Activated T-cell treated with anti-CD3 and anti-CD28 coated beads, Interleukin-2, amount 50 U/mL, for 72 hours (primary cell): ENCODE results near the gene USP15. TPM values are rescaled to one million over a fixed set of nuclear protein-coding genes. Genes with fewer than 3 reads are reported as not detected.
"Not testable (repeated sequence)": the region's sequence is repeated elsewhere in the genome, so short reads cannot be mapped to it uniquely, and the experiment has no call there.

Source experiments
- ATAC-seq, 2 donors: fragments of 150-1000 bp; cut with Tn5 transposase; replicated peaks in 1 of 2; 2 replicates each; pipeline ENCODE4 v1.10.0; 2021; ENCODE audit warnings: moderate library complexity in 2 of 2, mild to moderate bottlenecking in 1 of 2
- DNase-seq, 2 donors: peaks; one replicate each; pipeline ENCODE4 v3.0.0; 2021 to 2022; ENCODE audit warnings: mixed read lengths in 1 of 2
- H3K27ac Mint-ChIP-seq: one replicate; pipeline ENCODE4 v1.8.0; 2022; ENCODE audit warnings: mild to moderate bottlenecking, moderate library complexity, mixed read lengths
- H3K27me3 Mint-ChIP-seq: one replicate; pipeline ENCODE4 v1.8.0; 2022; ENCODE audit warnings: low read depth, mixed read lengths
- H3K36me3 Mint-ChIP-seq, 2 donors: one replicate each; pipeline ENCODE4 v1.8.0; 2022; ENCODE audit warnings: mixed read lengths in 2 of 2, mild to moderate bottlenecking in 1 of 2; ENCODE audit not compliant: insufficient read depth in 2 of 2
- H3K4me1 Mint-ChIP-seq: one replicate; pipeline ENCODE4 v1.8.0; 2022; ENCODE audit warnings: low read depth, mixed read lengths
- H3K4me3 Mint-ChIP-seq, 2 donors: one replicate each; pipeline ENCODE4 v1.8.0; 2022; ENCODE audit warnings: mild to moderate bottlenecking in 2 of 2, mixed read lengths in 2 of 2, moderate library complexity in 2 of 2
- H3K9me3 Mint-ChIP-seq, 2 donors: one replicate each; pipeline ENCODE4 v1.8.0; 2022; ENCODE audit warnings: mixed read lengths in 2 of 2
- total RNA-seq, 2 donors: library from RNA; stranded (reverse); gene quantifications; one replicate each; pipeline ENCODE4 v1.2.3, GENCODE V29; 2022

The USP15 gene
- total RNA-seq, 2 donors from 2014 or later, result 94.0 to 97.7 TPM

- Mint-ChIP-seq H3K27me3 (peaks cover 42% of the 10 kb centered on the region), H3K27ac (no peak overlapping the region), H3K4me1 (peaks cover 24% of the 10 kb centered on the region), H3K9me3 (peaks cover 0 to 1% of the 10 kb centered on the region in 2 donors), H3K36me3 (no peaks in the 10 kb centered on the region), H3K4me3 (peak overlapping the region; percentile 81 to 86)
- DNase-seq, result peak; percentile 3 to 10
- peak in 1 of 2 donors; percentile 30 for ATAC-seq
Measured at GRCh38 chr12:62434494-62435302, 174.5 kb downstream of the USP15 start.

GRCh38 chr12:62435303-62436163 lies 175.3 kb downstream of the USP15 start:
- Mint-ChIP-seq H3K27me3 (peaks cover 34% of the 10 kb centered on the region), H3K27ac (no peak overlapping the region), H3K36me3 (no peaks in the 10 kb centered on the region), H3K4me1 (peaks cover 24% of the 10 kb centered on the region), H3K4me3 (peak overlapping the region; percentile 81 to 86), H3K9me3 (no peaks in the 10 kb centered on the region)
- DNase-seq (peak; percentile 37 to 48), ATAC-seq (peak; percentile 86 to 87)

GRCh38 chr12:62436164-62436503 lies 175.9 kb downstream of the USP15 start:
- peaks cover 29% of the 10 kb centered on the region for H3K27me3 Mint-ChIP-seq
- peaks cover 24% of the 10 kb centered on the region for H3K4me1 Mint-ChIP-seq
- peaks cover 2 to 4% of the 10 kb centered on the region in 2 donors for H3K9me3 Mint-ChIP-seq
- DNase-seq (no peak), ATAC-seq (peak in 1 of 2 donors; percentile 5)
- peak overlapping the region; percentile 81 to 86 for H3K4me3 Mint-ChIP-seq
- no peak overlapping the region for H3K27ac Mint-ChIP-seq
- peaks cover 1 to 2% of the 10 kb centered on the region in 2 donors for H3K36me3 Mint-ChIP-seq

DNA sequence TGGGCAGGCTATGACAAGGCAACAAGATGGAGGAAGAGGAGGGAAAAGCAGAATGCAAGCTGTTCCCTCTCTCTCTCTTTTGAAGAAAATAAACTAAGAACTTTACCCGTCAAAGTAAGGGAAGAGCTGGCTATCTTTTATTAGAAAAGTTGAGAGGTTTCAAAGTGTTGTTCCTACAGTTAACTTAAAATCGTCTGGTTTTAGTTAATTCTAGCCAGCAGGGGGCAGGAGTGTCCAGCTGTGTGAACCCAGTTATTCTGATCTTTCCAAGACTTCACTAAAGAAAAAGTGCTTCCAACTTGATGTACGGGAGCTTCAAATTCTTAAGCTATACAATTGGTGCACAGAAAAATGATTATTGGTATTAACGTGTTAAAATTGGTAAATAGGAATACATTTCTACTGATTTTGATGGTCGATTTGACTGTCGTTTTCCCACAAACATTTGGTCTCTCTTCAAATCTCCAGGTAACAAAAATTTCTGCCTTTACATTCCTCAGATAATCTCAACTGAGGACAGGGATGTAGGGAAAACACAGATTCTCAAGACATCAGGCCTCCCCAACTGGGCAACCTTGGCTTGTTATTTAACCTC lies 178.0 kb downstream of the USP15 start:
- Mint-ChIP-seq H3K36me3 (peaks cover 13 to 16% of the 10 kb centered on the region in 2 donors), H3K27ac (no peak overlapping the region), H3K27me3 (peaks cover 29% of the 10 kb centered on the region), H3K4me3 (no peak overlapping the region), H3K9me3 (peaks cover 10 to 11% of the 10 kb centered on the region in 2 donors), H3K4me1 (peaks cover 24% of the 10 kb centered on the region)
- peak; percentile 45 to 61 for DNase-seq
- ATAC-seq, result no peak

GRCh38 chr12:62446754-62447452 lies 186.7 kb downstream of the USP15 start:
- H3K4me3 Mint-ChIP-seq, result no peak overlapping the region

DNA sequence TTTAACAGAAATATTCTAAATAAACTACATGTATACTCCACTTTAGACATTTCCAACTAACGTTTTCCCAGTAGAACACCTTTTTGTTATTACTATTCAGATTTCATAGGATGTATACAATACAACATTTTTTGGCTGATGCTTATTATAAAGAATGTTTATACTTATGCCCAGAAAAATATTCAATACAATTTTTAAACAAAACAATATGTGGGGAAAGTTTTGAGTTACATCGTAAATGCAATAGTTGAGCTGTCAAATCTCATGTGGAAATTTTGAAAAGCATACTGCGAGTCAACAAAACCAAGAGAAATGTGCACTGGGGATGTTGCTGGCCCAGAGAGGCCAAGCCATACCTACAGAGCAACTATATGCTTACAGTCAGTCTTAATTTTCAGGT lies 188.2 kb downstream of the USP15 start:
- H3K9me3 Mint-ChIP-seq, result peaks cover 3 to 9% of the 10 kb centered on the region in 2 donors
- peaks cover 6 to 8% of the 10 kb centered on the region in 2 donors for H3K36me3 Mint-ChIP-seq
- H3K27ac Mint-ChIP-seq, result no peak overlapping the region
- no peak for DNase-seq
- no peaks in the 10 kb centered on the region for H3K27me3 Mint-ChIP-seq
- H3K4me3 Mint-ChIP-seq, result no peak overlapping the region
- no peak for ATAC-seq
- H3K4me1 Mint-ChIP-seq, result no peaks in the 10 kb centered on the region

More at GRCh38 chr12:62446754-62447452, 186.7 kb downstream of the USP15 start:
- H3K36me3 Mint-ChIP-seq, result peaks cover 15% of the 10 kb centered on the region in 2 donors
- H3K9me3 Mint-ChIP-seq, result peaks cover 7 to 15% of the 10 kb centered on the region in 2 donors
- H3K27ac Mint-ChIP-seq, result no peak overlapping the region
- no peaks in the 10 kb centered on the region for H3K4me1 Mint-ChIP-seq
- no peaks in the 10 kb centered on the region for H3K27me3 Mint-ChIP-seq
- ATAC-seq, result no peak
- no peak for DNase-seq

DNA sequence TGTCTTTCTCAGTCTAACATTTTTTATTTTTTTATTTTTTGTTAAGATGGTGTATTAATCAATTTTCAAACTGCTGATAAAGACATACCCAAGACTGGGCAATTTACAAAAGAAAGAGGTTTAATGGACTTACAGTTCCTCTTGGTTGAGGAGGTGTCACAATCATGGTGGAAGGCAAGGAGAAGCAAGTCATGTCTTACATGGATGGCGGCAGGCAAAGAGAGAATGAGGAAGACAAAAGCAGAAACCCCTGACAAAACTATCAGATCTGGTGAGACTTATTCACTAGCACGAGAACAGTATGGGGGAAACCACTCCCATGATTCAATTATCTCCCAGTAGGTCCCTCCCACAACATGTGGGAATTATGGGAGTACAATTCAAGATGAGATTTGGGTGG lies 195.2 kb downstream of the USP15 start:
- not testable (repeated sequence) for H3K36me3 Mint-ChIP-seq, DNase-seq, H3K27me3 Mint-ChIP-seq, H3K9me3 Mint-ChIP-seq, H3K4me3 Mint-ChIP-seq, H3K27ac Mint-ChIP-seq, H3K4me1 Mint-ChIP-seq, ATAC-seq

DNA sequence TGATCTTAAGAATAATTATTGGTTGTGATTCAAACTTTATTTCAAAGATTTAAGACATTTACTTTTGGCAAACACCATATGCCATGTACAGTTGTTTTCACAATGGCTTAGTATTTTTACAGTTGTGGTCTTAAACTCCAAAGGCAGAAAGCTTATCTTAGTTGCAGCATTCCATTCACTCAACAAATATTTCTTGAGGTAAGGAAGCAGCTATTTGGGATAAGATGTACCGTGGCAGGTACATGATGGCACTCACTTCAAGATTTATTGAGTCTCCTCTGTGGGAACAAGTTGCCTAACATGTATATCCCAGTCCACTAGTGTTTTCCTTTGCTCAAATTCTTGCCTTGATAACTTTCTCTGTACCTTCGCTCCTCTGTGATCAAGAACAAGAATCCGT lies 198.4 kb downstream of the USP15 start:
- ATAC-seq (no peak), DNase-seq (no peak)
- Mint-ChIP-seq H3K36me3 (peaks cover 4 to 5% of the 10 kb centered on the region in 2 donors), H3K4me1 (no peaks in the 10 kb centered on the region), H3K9me3 (peaks cover 6 to 8% of the 10 kb centered on the region in 2 donors), H3K4me3 (no peak overlapping the region), H3K27ac (no peak overlapping the region), H3K27me3 (no peaks in the 10 kb centered on the region)

- peaks cover 5 to 7% of the 10 kb centered on the region in 2 donors for H3K36me3 Mint-ChIP-seq
- ATAC-seq, result no peak
Measured at GRCh38 chr12:62459976-62460375, 199.8 kb downstream of the USP15 start.

GRCh38 chr12:62461171-62461837 lies 201.1 kb downstream of the USP15 start:
- H3K27me3 Mint-ChIP-seq, result not testable (repeated sequence)

More at GRCh38 chr12:62459976-62460375, 199.8 kb downstream of the USP15 start:
- no peaks in the 10 kb centered on the region for H3K4me1 Mint-ChIP-seq
- no peak overlapping the region for H3K4me3 Mint-ChIP-seq
- peaks cover 8 to 10% of the 10 kb centered on the region in 2 donors for H3K9me3 Mint-ChIP-seq
- H3K27me3 Mint-ChIP-seq, result no peaks in the 10 kb centered on the region
- DNase-seq, result no peak
- no peak overlapping the region for H3K27ac Mint-ChIP-seq

GRCh38 chr12:62463252-62463651 lies 203.0 kb downstream of the USP15 start:
- not testable (repeated sequence) for DNase-seq, H3K36me3 Mint-ChIP-seq, H3K27me3 Mint-ChIP-seq, H3K4me3 Mint-ChIP-seq, H3K9me3 Mint-ChIP-seq, ATAC-seq, H3K27ac Mint-ChIP-seq
- H3K4me1 Mint-ChIP-seq, result peaks cover 13% of the 10 kb centered on the region

More at GRCh38 chr12:62461171-62461837, 201.1 kb downstream of the USP15 start:
- ATAC-seq, H3K9me3 Mint-ChIP-seq, H3K4me1 Mint-ChIP-seq, H3K4me3 Mint-ChIP-seq, H3K27ac Mint-ChIP-seq, H3K36me3 Mint-ChIP-seq, DNase-seq: not testable (repeated sequence)
